Activated T-helper 1 cell treated with anti-CD3 and anti-CD28 coated beads, Interleukin-12 subunit alpha, Interleukin-12 subunit beta, Interleukin-2, Interleukin-4 antibody, amounts not matched to agents 30 ng/mL and 10 ng/mL and 1 ng/mL, durations not matched to agents 14 hours and 24 hours and 36 hours (primary cell): ENCODE results near the gene CFAP46. TPM values are rescaled to one million over a fixed set of nuclear protein-coding genes. Genes with fewer than 3 reads are reported as not detected.
"Not testable (repeated sequence)": the region's sequence is repeated elsewhere in the genome, so short reads cannot be mapped to it uniquely, and the experiment has no call there.

ENCODE experiments used
- DNase-seq: peaks from one replicate; pipeline ENCODE4 v3.0.0; 2021; ENCODE audit warnings: low spot score
- H3K27ac Mint-ChIP-seq: one replicate; pipeline ENCODE4 v1.8.0; 2021; ENCODE audit warnings: mild to moderate bottlenecking, mixed read lengths
- H3K27me3 Mint-ChIP-seq: one replicate; pipeline ENCODE4 v1.8.0; 2022; ENCODE audit warnings: mild to moderate bottlenecking, moderate library complexity, mixed read lengths; ENCODE audit not compliant: insufficient read depth
- H3K36me3 Mint-ChIP-seq: one replicate; pipeline ENCODE4 v1.8.0; 2021; ENCODE audit warnings: low read depth, mixed read lengths
- H3K4me1 Mint-ChIP-seq: one replicate; pipeline ENCODE4 v1.8.0; 2021; ENCODE audit warnings: low read depth, mixed read lengths
- H3K4me3 Mint-ChIP-seq: one replicate; pipeline ENCODE4 v1.8.0; 2021; ENCODE audit warnings: mild to moderate bottlenecking, moderate library complexity, mixed read lengths
- H3K9me3 Mint-ChIP-seq: one replicate; pipeline ENCODE4 v1.8.0; 2021; ENCODE audit warnings: mixed read lengths
- intact Hi-C: fragments of 100-400 bp; cut with micrococcal nuclease; formaldehyde crosslinking; loops from one replicate; pipeline ENCODE4 v1.15.1; 2024
- total RNA-seq: library from RNA; stranded (reverse); gene quantifications from 2 replicates; pipeline ENCODE4 v1.2.3, GENCODE V29; 2022

The CFAP46 gene
- total RNA-seq, 1 donor from 2014 or later = not detected

- Mint-ChIP-seq H3K36me3 (no peaks in the 10 kb centered on the region), H3K9me3 (no peaks in the 10 kb centered on the region)
- DNase-seq = no peak
Observed at GRCh38 chr10:132974886-132975830, 32.8 kb upstream of the CFAP46 start.

GRCh38 chr10:132974249-132974796 is 32.0 kb upstream of the CFAP46 start:
- intact Hi-C loops = no loop called here
- Mint-ChIP-seq H3K27me3 (peaks cover 4% of the 10 kb centered on the region), H3K4me3 (no peak overlapping the region), H3K9me3 (no peaks in the 10 kb centered on the region), H3K4me1 (no peaks in the 10 kb centered on the region), H3K36me3 (no peaks in the 10 kb centered on the region), H3K27ac (no peak overlapping the region)
- no peak for DNase-seq

More at GRCh38 chr10:132974886-132975830, 32.8 kb upstream of the CFAP46 start:
- no peak overlapping the region for H3K27ac Mint-ChIP-seq
- no peaks in the 10 kb centered on the region for H3K4me1 Mint-ChIP-seq
- H3K4me3 Mint-ChIP-seq = no peak overlapping the region
- intact Hi-C loops = no loop called here
- peaks cover 3% of the 10 kb centered on the region for H3K27me3 Mint-ChIP-seq

GRCh38 chr10:132973903-132974241 is 31.5 kb upstream of the CFAP46 start:
- peaks cover 6% of the 10 kb centered on the region for H3K27me3 Mint-ChIP-seq
- no peaks in the 10 kb centered on the region for H3K36me3 Mint-ChIP-seq
- no peak overlapping the region for H3K27ac Mint-ChIP-seq
- intact Hi-C loops = no loop called here
- no peaks in the 10 kb centered on the region for H3K4me1 Mint-ChIP-seq
- DNase-seq = no peak
- no peaks in the 10 kb centered on the region for H3K9me3 Mint-ChIP-seq
- H3K4me3 Mint-ChIP-seq = no peak overlapping the region

GRCh38 chr10:132972986-132973902 is 30.9 kb upstream of the CFAP46 start:
- intact Hi-C loops = no loop called here
- Mint-ChIP-seq H3K27me3 (peaks cover 6% of the 10 kb centered on the region), H3K36me3 (no peaks in the 10 kb centered on the region), H3K27ac (no peak overlapping the region), H3K9me3 (no peaks in the 10 kb centered on the region), H3K4me1 (no peaks in the 10 kb centered on the region), H3K4me3 (no peak overlapping the region)
- DNase-seq = no peak

GRCh38 chr10:132972149-132972985 is 30.0 kb upstream of the CFAP46 start:
- H3K27ac Mint-ChIP-seq = no peak overlapping the region
- intact Hi-C loops = no loop called here
- no peaks in the 10 kb centered on the region for H3K9me3 Mint-ChIP-seq
- peaks cover 6% of the 10 kb centered on the region for H3K27me3 Mint-ChIP-seq
- DNase-seq = no peak
- no peaks in the 10 kb centered on the region for H3K4me1 Mint-ChIP-seq
- no peaks in the 10 kb centered on the region for H3K36me3 Mint-ChIP-seq
- H3K4me3 Mint-ChIP-seq = no peak overlapping the region

GRCh38 chr10:132971448-132972148 is 29.2 kb upstream of the CFAP46 start:
- no peaks in the 10 kb centered on the region for H3K4me1 Mint-ChIP-seq
- no peaks in the 10 kb centered on the region for H3K36me3 Mint-ChIP-seq
- H3K9me3 Mint-ChIP-seq = no peaks in the 10 kb centered on the region
- H3K27ac Mint-ChIP-seq = no peak overlapping the region
- H3K4me3 Mint-ChIP-seq = no peak overlapping the region
- no peak for DNase-seq
- H3K27me3 Mint-ChIP-seq = peaks cover 6% of the 10 kb centered on the region
- intact Hi-C loops = no loop called here

- H3K36me3 Mint-ChIP-seq = no peaks in the 10 kb centered on the region
- DNase-seq = no peak
- no peak overlapping the region for H3K4me3 Mint-ChIP-seq
- no peak overlapping the region for H3K27ac Mint-ChIP-seq
- peaks cover 9% of the 10 kb centered on the region for H3K27me3 Mint-ChIP-seq
- H3K9me3 Mint-ChIP-seq = no peaks in the 10 kb centered on the region
- intact Hi-C loops = no loop called here
- no peaks in the 10 kb centered on the region for H3K4me1 Mint-ChIP-seq
Observed at GRCh38 chr10:132970641-132971438, 28.5 kb upstream of the CFAP46 start.

- no peak for DNase-seq
- Mint-ChIP-seq H3K27ac (no peak overlapping the region), H3K36me3 (no peaks in the 10 kb centered on the region), H3K27me3 (peaks cover 11% of the 10 kb centered on the region), H3K4me1 (peaks cover 10% of the 10 kb centered on the region), H3K4me3 (no peak overlapping the region), H3K9me3 (no peaks in the 10 kb centered on the region)
- intact Hi-C loops = no loop called here
Observed at GRCh38 chr10:132967540-132967939, 25.2 kb upstream of the CFAP46 start.

- no peak for DNase-seq
- Mint-ChIP-seq H3K4me3 (no peak overlapping the region), H3K4me1 (peaks cover 16% of the 10 kb centered on the region), H3K27ac (no peak overlapping the region), H3K9me3 (no peaks in the 10 kb centered on the region), H3K27me3 (peaks cover 15% of the 10 kb centered on the region), H3K36me3 (no peaks in the 10 kb centered on the region)
- intact Hi-C loops = no loop called here
Observed at GRCh38 chr10:132965411-132966057, 23.2 kb upstream of the CFAP46 start.

- not testable (repeated sequence) for H3K4me3 Mint-ChIP-seq, DNase-seq, H3K27ac Mint-ChIP-seq, H3K36me3 Mint-ChIP-seq, H3K9me3 Mint-ChIP-seq
- Mint-ChIP-seq H3K27me3 (peaks cover 14% of the 10 kb centered on the region), H3K4me1 (peaks cover 16% of the 10 kb centered on the region)
- intact Hi-C loops = loop anchor here (5.0 kb wide), 1 partner anchor 203 kb away; no protein-coding TSS in a partner anchor
Observed at GRCh38 chr10:132964707-132965410, 22.5 kb upstream of the CFAP46 start.
